Measurements from ENCODE around the gene CDC123. TPM values are rescaled to one million over a fixed set of nuclear protein-coding genes. Genes with fewer than 3 reads are reported as not detected.
A peak's percentile ranks its signal among the peaks of the same experiment; 100 is the strongest.
"Not testable (repeated sequence)": the region's sequence is repeated elsewhere in the genome, so short reads cannot be mapped to it uniquely, and the experiment has no call there.

Gene CDC123
- total RNA-seq, 2 experiments from 2014 or later, result 129 to 151 TPM

- DNase-seq; H3K9me3 Mint-ChIP-seq (ENCODE audit: low read depth); ATAC-seq; H3K27ac Mint-ChIP-seq; POLR2A ChIA-PET; H3K27me3 Mint-ChIP-seq; H3K4me1 Mint-ChIP-seq; intact Hi-C loops (cut with DNase I, micrococcal nuclease); H3K4me3 Mint-ChIP-seq: not testable (repeated sequence)
- H3K36me3 Mint-ChIP-seq (ENCODE audit: low read depth), result peaks cover 53% of the 10 kb centered on the region
- CTCF ChIA-PET, result interaction anchor here (0.6 kb wide), 2 partner anchors 16 to 32 kb away, joined by 3 to 6 read pairs; no protein-coding TSS in a partner anchor
Measured at GRCh38 chr10:12171512-12171911, 24.5 kb upstream of the CDC123 start.

DNA sequence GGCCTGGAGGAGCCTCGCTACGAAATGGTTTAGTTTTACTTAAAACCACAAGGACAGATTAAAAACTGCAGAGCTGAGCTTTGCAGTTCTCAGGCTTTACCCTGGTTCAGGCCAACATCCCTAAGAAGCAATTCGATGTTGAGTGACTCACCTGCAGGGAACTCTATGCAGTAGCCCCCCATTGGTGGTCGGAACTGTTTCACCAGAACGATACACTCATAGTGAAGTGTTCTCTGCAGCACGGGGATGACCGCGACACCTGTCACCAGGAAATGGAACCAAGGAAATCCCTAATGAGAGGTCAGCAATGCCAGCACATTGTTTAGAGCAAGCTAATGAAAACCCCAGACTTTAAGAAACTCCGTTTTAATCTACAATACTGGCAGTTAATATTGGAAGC lies 18.3 kb upstream of the CDC123 start:
- no peaks in the 10 kb centered on the region for H3K9me3 Mint-ChIP-seq (ENCODE audit: low read depth)
- no peak overlapping the region for H3K27ac Mint-ChIP-seq
- no peak for ATAC-seq
- POLR2A ChIA-PET, result no interaction called here
- intact Hi-C loops (cut with DNase I, micrococcal nuclease), result no loop called here
- peaks cover 29% of the 10 kb centered on the region for H3K36me3 Mint-ChIP-seq (ENCODE audit: low read depth)
- peaks cover 22% of the 10 kb centered on the region for H3K4me1 Mint-ChIP-seq
- peak; percentile 30 for DNase-seq
- no peaks in the 10 kb centered on the region for H3K27me3 Mint-ChIP-seq
- CTCF ChIA-PET, result no interaction called here
- H3K4me3 Mint-ChIP-seq, result no peak overlapping the region

GRCh38 chr10:12179606-12180170 lies 16.3 kb upstream of the CDC123 start:
- H3K27me3 Mint-ChIP-seq, result no peaks in the 10 kb centered on the region
- no peak overlapping the region for H3K4me3 Mint-ChIP-seq
- H3K27ac Mint-ChIP-seq, result no peak overlapping the region
- no peak for DNase-seq
- no peaks in the 10 kb centered on the region for H3K9me3 Mint-ChIP-seq (ENCODE audit: low read depth)
- intact Hi-C loops (cut with DNase I, micrococcal nuclease), result loop anchor here in 1 of 2 experiments (5.0 kb wide), 1 partner anchor 57 kb away; no protein-coding TSS in a partner anchor
- H3K36me3 Mint-ChIP-seq (ENCODE audit: low read depth), result peaks cover 22% of the 10 kb centered on the region
- peaks cover 22% of the 10 kb centered on the region for H3K4me1 Mint-ChIP-seq
- ChIA-PET CTCF (interaction anchor here (0.6 to 1.7 kb wide), 8 partner anchors 10 to 668 kb away, joined by 3 to 6 read pairs (median 3); partner anchors contain the start of genes CDC123 and NUDT5), POLR2A (interaction anchor here (1.0 kb wide), 1 partner anchor 16 kb away, joined by 4 read pairs; the partner anchor contains the start of genes CDC123 and NUDT5)
- ATAC-seq, result no peak

DNA sequence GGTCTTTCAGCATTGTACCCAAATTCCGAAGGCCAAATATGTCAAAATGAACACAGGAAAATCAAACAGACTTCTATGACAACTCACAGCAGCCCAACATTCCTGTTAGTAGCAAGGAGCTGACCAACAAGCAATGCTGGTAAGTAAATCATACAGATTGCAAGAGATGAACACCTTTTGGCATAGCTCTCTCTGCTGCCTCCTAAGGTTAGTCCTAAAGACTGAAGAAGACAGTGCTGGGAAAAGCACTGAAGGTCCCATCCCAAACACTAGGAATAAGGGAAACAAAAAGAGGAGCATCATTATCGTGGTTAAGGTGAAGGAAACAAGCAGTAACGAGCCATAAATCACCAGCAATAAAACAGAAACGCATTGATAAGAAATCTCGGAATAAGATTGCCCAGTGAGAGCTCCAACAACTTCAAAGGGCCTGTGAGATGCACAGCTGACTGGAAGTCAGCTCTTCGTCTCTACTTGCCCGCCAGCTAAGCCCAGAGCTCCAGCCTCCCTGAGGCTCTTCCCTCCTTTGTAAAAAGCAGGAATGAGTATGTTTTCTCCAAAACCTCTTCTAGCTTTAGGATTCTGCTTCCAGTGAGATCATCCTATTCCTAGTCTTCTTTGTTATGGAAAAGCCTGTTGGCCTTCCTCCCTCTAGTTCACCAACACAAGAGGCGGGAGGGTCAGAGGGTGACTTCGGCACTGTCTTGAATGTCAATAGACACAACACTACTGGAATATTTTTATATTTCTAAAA lies 15.6 kb upstream of the CDC123 start:
- Mint-ChIP-seq H3K9me3 (ENCODE audit: low read depth) (no peaks in the 10 kb centered on the region), H3K27ac (peak overlapping the region; percentile 80), H3K27me3 (no peaks in the 10 kb centered on the region), H3K4me1 (peaks cover 22% of the 10 kb centered on the region), H3K36me3 (ENCODE audit: low read depth) (peaks cover 27% of the 10 kb centered on the region), H3K4me3 (no peak overlapping the region)
- ChIA-PET POLR2A (interaction anchor here (1.0 kb wide), 1 partner anchor 15 kb away, joined by 4 read pairs; the partner anchor contains the start of genes CDC123 and NUDT5), CTCF (interaction anchor here (0.7 to 1.7 kb wide), 6 partner anchors 11 to 35 kb away, joined by 3 to 6 read pairs (median 4); partner anchors contain the start of genes CDC123 and NUDT5)
- DNase-seq (no peak), ATAC-seq (no peak)
- intact Hi-C loops (cut with DNase I, micrococcal nuclease), result loop anchor here in 1 of 2 experiments (5.0 kb wide), 1 partner anchor 58 kb away; no protein-coding TSS in a partner anchor

- no peak overlapping the region for H3K4me3 Mint-ChIP-seq
- peaks cover 35% of the 10 kb centered on the region for H3K36me3 Mint-ChIP-seq (ENCODE audit: low read depth)
Measured at GRCh38 chr10:12181065-12181775, 14.8 kb upstream of the CDC123 start.

DNA sequence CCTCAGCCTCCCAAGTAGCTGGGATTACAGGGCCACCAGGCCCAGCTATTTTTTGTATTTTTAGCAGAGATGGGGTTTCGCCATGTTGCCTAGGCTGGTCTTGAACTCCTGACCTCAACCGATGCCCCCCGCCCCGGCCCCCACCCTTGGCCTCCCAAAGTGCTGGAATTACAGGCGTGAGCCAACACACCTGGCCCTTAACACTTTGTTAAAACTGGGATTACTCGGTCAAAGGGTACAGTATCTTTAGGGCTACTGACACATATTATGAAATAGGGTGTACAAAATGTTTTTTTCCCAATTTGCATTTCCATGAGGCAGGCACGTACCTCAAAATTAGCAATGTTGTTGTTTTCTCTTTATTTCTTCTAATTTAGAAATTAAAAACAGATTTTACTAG lies 11.8 kb upstream of the CDC123 start:
- H3K27me3 Mint-ChIP-seq, result no peaks in the 10 kb centered on the region
- no peak overlapping the region for H3K4me3 Mint-ChIP-seq
- peaks cover 42% of the 10 kb centered on the region for H3K36me3 Mint-ChIP-seq (ENCODE audit: low read depth)

More at GRCh38 chr10:12181065-12181775, 14.8 kb upstream of the CDC123 start:
- ATAC-seq (peak; percentile 98), DNase-seq (peak; percentile 82)
- ChIA-PET CTCF (interaction anchor here (1.4 to 1.7 kb wide), 2 partner anchors 14 to 34 kb away, joined by 4 to 6 read pairs; partner anchors contain the start of genes CDC123 and NUDT5), POLR2A (no interaction called here)
- Mint-ChIP-seq H3K9me3 (ENCODE audit: low read depth) (no peaks in the 10 kb centered on the region), H3K27me3 (no peaks in the 10 kb centered on the region), H3K4me1 (peaks cover 27% of the 10 kb centered on the region), H3K27ac (peak overlapping the region; percentile 80)
- intact Hi-C loops (cut with DNase I, micrococcal nuclease), result loop anchor here (1.0 to 5.0 kb wide), 2 partner anchors 15 to 59 kb away; partner anchors contain the start of gene CDC123 (in 1 of the 2)

DNA sequence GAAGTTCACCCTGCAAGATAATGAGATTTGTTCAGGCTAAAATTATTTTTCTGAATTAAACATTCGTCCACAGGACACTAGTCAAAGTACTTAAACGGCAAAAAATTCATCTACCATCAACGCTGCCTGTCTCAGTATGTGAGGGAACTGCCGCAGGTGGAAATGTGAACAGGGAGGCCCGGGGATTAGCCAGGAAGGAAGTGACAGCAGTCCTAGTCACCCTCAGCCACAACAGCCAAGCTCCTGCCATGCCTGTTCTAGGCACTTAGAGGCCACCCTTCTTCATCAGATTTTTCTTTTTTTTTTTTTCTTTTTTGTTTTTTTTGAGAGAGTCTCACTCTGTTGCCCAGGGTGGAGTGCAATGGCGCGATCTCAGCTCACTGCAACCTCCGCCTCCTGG lies 9.7 kb upstream of the CDC123 start:
- Mint-ChIP-seq H3K36me3 (ENCODE audit: low read depth) (peaks cover 48% of the 10 kb centered on the region), H3K4me1 (peaks cover 43% of the 10 kb centered on the region), H3K9me3 (ENCODE audit: low read depth) (no peaks in the 10 kb centered on the region), H3K27me3 (no peaks in the 10 kb centered on the region), H3K27ac (peak overlapping the region; percentile 78), H3K4me3 (peak overlapping the region; percentile 48)
- ChIA-PET CTCF (no interaction called here), POLR2A (no interaction called here)
- peak; percentile 67 for ATAC-seq
- intact Hi-C loops (cut with DNase I, micrococcal nuclease), result no loop called here
- peak; percentile 53 for DNase-seq

More for the DNA sequence above, 11.8 kb upstream of the CDC123 start:
- ATAC-seq (no peak), DNase-seq (no peak)
- H3K4me1 Mint-ChIP-seq, result peaks cover 48% of the 10 kb centered on the region
- H3K27ac Mint-ChIP-seq, result no peak overlapping the region
- ChIA-PET POLR2A (no interaction called here), CTCF (interaction anchor here (1.5 kb wide), 1 partner anchor 9 kb away, joined by 3 read pairs; no protein-coding TSS in a partner anchor)
- intact Hi-C loops (cut with DNase I, micrococcal nuclease), result loop anchor here in 1 of 2 experiments (5.0 kb wide), 1 partner anchor 62 kb away; no protein-coding TSS in a partner anchor
- no peaks in the 10 kb centered on the region for H3K9me3 Mint-ChIP-seq (ENCODE audit: low read depth)

- no peak for DNase-seq
- Mint-ChIP-seq H3K4me1 (peaks cover 47% of the 10 kb centered on the region), H3K27ac (peak overlapping the region; percentile 78), H3K4me3 (no peak overlapping the region), H3K36me3 (ENCODE audit: low read depth) (peaks cover 49% of the 10 kb centered on the region), H3K27me3 (no peaks in the 10 kb centered on the region), H3K9me3 (ENCODE audit: low read depth) (no peaks in the 10 kb centered on the region)
- intact Hi-C loops (cut with DNase I, micrococcal nuclease), result no loop called here
- ATAC-seq, result no peak
- POLR2A ChIA-PET, result interaction anchor here (1.1 kb wide), 1 partner anchor 8 kb away, joined by 4 read pairs; the partner anchor contains the start of genes CDC123 and NUDT5
- CTCF ChIA-PET, result interaction anchor here (0.6 to 1.1 kb wide), 2 partner anchors 9 to 16 kb away, joined by 3 to 5 read pairs; partner anchors contain the start of genes CDC123 and NUDT5
Measured at GRCh38 chr10:12187321-12187905, 8.6 kb upstream of the CDC123 start.

DNA sequence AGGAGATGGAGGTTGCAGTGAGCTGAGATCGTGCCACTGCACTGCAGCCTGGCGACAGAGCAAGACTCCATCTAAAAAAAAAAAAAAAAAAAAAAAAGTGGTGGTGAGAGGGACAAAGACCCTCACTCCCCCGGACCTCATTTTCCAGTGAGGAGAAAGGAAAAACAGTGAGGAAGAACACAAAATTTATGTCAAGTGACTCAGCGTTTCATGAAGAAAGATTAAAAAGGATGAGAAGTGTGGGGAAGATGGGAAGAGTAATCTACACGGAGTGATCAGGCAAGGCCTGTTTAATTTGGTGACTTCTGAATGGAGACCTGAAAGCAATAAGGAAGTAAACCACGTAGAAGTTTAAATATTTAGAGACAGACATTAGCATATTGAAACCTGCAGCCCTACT lies 7.3 kb upstream of the CDC123 start:
- intact Hi-C loops (cut with DNase I, micrococcal nuclease), result no loop called here
- POLR2A ChIA-PET, result no interaction called here
- peaks cover 51% of the 10 kb centered on the region for H3K4me1 Mint-ChIP-seq
- DNase-seq, result no peak
- ATAC-seq, result no peak
- no peaks in the 10 kb centered on the region for H3K9me3 Mint-ChIP-seq (ENCODE audit: low read depth)
- H3K27ac Mint-ChIP-seq, result no peak overlapping the region
- CTCF ChIA-PET, result no interaction called here
- H3K36me3 Mint-ChIP-seq (ENCODE audit: low read depth), result peaks cover 48% of the 10 kb centered on the region
- no peak overlapping the region for H3K4me3 Mint-ChIP-seq
- H3K27me3 Mint-ChIP-seq, result no peaks in the 10 kb centered on the region

- Mint-ChIP-seq H3K9me3 (ENCODE audit: low read depth) (no peaks in the 10 kb centered on the region), H3K36me3 (ENCODE audit: low read depth) (peaks cover 51% of the 10 kb centered on the region), H3K27ac (no peak overlapping the region), H3K27me3 (no peaks in the 10 kb centered on the region), H3K4me1 (peaks cover 57% of the 10 kb centered on the region), H3K4me3 (no peak overlapping the region)
- ChIA-PET CTCF (interaction anchor here (0.6 kb wide), 1 partner anchor 158 kb away, joined by 3 read pairs; no protein-coding TSS in a partner anchor), POLR2A (no interaction called here)
- ATAC-seq (no peak), DNase-seq (no peak)
- intact Hi-C loops (cut with DNase I, micrococcal nuclease), result no loop called here
Measured at GRCh38 chr10:12189426-12189825, 6.6 kb upstream of the CDC123 start.
